Adrenal gland (tissue), 5 donors: ENCODE data around the gene RUBCN.
"Not testable (repeated sequence)": the region's sequence is repeated elsewhere in the genome, so short reads cannot be mapped to it uniquely, and the experiment has no call there.

ENCODE experiments used
- POLR2A ChIP-seq, 2 donors: fragments of 450-650 bp; IDR thresholded peaks; one replicate each; pipeline ENCODE4 v1.6.1; 2017; ENCODE audit warnings: antibody characterized with exemption in 2 of 2, mild to moderate bottlenecking in 2 of 2, moderate library complexity in 1 of 2
- TF ChIP-seq, protein P1 (sequence below), 6 experiments: fragments of 450-650 bp in 4 of 6; fragments of 200-600 bp in 2 of 6; sonication (generic) in 1 of 6; IDR thresholded peaks; 1 replicate in 5 of 6; 2 replicates in 1 of 6; pipeline versions ENCODE4 v1.5.1 to v1.8.0; 2016 to 2021; ENCODE audit warnings: antibody characterized with exemption in 6 of 6, mild to moderate bottlenecking in 2 of 6, moderate library complexity in 1 of 6
- donor health status: DM: no; HTN: no; CAD: no.

- TF ChIP-seq POLR2A (IDR thresholded peaks at IDR 0.05) = not testable (repeated sequence)
- TF ChIP-seq, protein P1, sequence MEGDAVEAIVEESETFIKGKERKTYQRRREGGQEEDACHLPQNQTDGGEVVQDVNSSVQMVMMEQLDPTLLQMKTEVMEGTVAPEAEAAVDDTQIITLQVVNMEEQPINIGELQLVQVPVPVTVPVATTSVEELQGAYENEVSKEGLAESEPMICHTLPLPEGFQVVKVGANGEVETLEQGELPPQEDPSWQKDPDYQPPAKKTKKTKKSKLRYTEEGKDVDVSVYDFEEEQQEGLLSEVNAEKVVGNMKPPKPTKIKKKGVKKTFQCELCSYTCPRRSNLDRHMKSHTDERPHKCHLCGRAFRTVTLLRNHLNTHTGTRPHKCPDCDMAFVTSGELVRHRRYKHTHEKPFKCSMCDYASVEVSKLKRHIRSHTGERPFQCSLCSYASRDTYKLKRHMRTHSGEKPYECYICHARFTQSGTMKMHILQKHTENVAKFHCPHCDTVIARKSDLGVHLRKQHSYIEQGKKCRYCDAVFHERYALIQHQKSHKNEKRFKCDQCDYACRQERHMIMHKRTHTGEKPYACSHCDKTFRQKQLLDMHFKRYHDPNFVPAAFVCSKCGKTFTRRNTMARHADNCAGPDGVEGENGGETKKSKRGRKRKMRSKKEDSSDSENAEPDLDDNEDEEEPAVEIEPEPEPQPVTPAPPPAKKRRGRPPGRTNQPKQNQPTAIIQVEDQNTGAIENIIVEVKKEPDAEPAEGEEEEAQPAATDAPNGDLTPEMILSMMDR (IDR thresholded peaks at IDR 0.05) = not testable (repeated sequence)
Observed at GRCh38 chr3:197659701-197660100, 77.0 kb downstream of the RUBCN start.
